Epithelial cell of proximal tubule (primary cell): Measurements from ENCODE around the gene TXNDC17. TPM values are rescaled to one million over a fixed set of nuclear protein-coding genes. Genes with fewer than 3 reads are reported as not detected.

Source experiments
- DNase-seq: peaks from one replicate; pipeline ENCODE4 v3.0.0-alpha.2; 2011; ENCODE audit warnings: low read depth
- H3K4me3 ChIP-seq: 2 replicates; pipeline ENCODE4 v1.5.1; 2011; ENCODE audit warnings: low read depth, mild to moderate bottlenecking, low read length
- total RNA-seq: library from RNA; depleted of rRNA; stranded (reverse); fragments of >200 nt; gene quantifications from 2 replicates; pipeline ENCODE4 v1.2.3, GENCODE V29; 2015
- TF ChIP-seq, protein P1 (sequence below): conservative IDR thresholded peaks from 2 replicates; pipeline ENCODE4 v1.5.1; 2012; ENCODE audit warnings: low read depth, mild to moderate bottlenecking, low read length

Gene TXNDC17
- total RNA-seq, 1 donor from 2014 or later = 501 TPM

DNA sequence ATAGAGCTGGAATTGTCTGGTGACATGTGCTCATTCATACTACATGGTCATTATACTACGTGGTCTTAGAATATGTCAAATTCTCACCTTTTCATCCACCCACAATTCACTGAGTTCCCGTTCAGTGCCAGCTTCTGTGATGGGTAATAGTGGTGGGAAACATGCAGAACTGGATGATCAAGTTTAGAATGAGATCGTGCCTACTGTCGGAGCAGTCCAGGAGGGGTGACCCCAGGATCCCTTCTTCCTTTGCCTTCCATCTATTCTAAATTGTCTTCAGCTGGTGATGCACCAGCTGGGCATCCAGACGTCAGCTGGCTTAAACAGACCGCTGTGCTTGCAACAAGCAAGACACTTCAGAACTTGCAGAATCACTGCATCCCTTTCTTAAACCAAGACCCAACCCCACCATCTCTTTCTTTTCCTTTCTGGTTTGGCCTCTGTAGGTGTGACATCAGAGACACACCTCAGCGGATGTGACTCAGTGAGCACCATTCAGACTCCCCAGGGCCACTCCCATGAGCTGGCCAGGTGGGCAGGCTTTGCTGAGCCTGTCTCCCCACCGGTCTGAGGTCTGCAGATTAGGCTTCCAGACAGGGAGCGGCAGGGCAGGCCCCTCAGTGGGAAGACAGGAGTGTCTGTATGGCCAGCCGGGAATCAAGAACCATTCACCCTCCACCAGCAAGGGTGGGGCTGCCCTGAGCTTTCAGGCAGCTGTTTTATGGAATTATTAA lies 28.8 kb downstream of the TXNDC17 start:
- TF ChIP-seq, protein P1, sequence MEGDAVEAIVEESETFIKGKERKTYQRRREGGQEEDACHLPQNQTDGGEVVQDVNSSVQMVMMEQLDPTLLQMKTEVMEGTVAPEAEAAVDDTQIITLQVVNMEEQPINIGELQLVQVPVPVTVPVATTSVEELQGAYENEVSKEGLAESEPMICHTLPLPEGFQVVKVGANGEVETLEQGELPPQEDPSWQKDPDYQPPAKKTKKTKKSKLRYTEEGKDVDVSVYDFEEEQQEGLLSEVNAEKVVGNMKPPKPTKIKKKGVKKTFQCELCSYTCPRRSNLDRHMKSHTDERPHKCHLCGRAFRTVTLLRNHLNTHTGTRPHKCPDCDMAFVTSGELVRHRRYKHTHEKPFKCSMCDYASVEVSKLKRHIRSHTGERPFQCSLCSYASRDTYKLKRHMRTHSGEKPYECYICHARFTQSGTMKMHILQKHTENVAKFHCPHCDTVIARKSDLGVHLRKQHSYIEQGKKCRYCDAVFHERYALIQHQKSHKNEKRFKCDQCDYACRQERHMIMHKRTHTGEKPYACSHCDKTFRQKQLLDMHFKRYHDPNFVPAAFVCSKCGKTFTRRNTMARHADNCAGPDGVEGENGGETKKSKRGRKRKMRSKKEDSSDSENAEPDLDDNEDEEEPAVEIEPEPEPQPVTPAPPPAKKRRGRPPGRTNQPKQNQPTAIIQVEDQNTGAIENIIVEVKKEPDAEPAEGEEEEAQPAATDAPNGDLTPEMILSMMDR = no peak
- DNase-seq = no peak
- H3K4me3 ChIP-seq = no peak overlapping the region

GRCh38 chr17:6670571-6670970 lies 29.7 kb downstream of the TXNDC17 start:
- DNase-seq = no peak
- H3K4me3 ChIP-seq = no peak overlapping the region
- TF ChIP-seq, protein P1 = no peak

DNA sequence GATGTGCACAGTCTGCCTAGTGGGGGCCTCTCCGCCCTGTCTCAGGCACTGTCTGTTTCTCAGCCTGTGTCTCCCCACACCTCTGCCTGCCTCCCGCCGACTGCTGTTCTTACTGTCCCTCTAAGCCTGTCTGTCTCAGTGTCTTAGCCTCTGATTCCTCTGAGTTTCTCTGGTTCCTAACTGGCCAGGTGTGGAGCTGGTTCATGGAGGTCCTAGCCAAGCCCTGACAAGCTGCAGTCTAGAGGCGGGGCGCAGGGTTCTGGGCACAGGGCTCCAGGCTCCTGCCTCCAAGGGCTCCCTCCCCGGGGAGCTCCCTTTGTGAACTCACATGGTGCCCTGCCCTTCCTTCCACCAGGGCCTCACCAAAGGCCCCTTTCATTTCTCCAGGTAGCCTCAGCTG lies 30.1 kb downstream of the TXNDC17 start:
- TF ChIP-seq, protein P1 = no peak
- no peak for DNase-seq
- H3K4me3 ChIP-seq = no peak overlapping the region

DNA sequence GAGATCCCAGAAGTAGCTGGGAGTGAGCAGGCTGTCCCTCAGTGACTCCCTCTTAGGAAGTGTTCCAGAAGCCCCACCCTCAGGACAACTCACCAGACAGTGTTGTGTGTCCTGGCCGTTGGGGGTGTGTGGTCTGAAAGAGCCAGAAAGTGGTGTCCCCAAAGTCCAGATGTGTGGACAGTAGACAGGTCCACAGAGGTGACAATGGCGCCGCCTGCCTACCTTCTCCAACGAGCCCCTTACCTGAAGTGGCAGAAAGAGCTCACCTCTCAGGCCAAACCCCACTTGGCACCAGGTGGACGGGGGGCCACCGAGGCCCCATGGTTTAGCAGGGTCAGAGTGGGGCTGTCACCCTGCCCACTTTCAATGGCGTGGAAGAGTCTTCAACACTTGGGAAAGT lies 30.6 kb downstream of the TXNDC17 start:
- TF ChIP-seq, protein P1 = no peak
- no peak overlapping the region for H3K4me3 ChIP-seq
- DNase-seq = no peak

DNA sequence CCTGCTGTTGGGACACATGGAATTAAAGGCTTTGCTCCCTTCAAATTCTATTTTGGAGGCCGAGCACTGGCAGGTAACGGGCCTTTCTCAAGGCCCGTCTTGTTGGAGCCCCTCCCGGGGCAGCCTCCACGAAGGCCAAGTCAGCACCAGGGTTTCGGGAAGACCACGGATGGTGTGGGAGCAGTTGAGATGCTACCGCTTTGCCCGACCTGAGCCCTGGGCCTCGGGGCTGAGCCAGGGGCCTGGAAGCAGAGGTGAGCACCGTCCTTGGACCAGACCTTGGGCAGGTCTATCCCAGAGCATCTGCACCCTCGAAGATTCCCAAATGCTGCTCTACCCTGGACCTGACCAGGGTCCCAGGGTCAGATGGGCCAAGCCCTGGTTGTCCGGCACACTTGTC lies 33.7 kb downstream of the TXNDC17 start:
- TF ChIP-seq, protein P1 = no peak
- H3K4me3 ChIP-seq = no peak overlapping the region
- DNase-seq = no peak

DNA sequence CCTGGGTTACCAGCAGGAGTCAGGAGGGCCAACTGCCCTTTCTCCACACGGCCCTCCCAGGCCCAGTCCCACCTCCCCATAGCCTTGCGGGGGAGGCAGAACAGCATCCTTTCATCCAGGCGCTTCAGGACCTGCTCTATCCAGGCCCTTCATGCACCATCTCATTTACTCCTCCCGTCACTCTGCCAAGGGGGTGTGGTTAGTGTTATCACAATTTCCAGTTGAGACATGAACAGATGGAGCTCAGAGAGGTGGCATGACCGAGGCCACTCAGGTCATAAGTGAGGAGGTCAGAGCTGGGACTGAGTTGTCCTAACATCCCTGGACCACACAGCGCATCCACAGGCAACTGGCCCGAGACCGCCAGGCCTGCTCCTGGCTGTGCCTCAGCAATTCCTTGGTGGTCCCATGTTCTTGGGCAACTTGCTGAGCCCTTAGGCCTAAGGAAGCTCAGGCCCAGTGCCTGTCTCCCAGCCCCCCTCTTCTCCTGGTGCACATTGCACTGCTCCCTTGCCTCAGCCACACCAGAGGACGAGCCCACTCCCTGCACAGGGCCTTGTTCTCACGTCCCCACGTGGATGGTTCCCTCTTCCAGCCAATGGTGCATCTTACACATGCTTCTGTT lies 34.5 kb downstream of the TXNDC17 start:
- DNase-seq = no peak
- TF ChIP-seq, protein P1 = no peak
- H3K4me3 ChIP-seq = no peak overlapping the region

DNA sequence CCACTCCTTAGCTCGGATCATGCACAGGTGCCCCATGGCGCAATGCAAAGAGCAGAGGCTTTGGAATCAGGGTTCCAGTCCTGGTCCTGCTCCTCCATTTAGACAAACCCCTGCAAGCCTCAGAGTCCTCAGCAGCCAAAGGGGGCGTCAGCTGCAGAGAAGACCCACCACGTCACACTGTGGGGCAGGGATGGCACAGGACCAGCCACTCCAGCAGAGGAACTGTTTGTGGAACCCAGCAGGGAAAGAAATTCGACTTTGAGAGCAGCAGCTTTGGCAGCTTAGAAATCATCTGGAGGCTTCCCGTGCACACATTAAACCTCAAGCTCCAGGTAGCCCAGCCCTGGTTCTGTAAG lies 35.9 kb downstream of the TXNDC17 start:
- H3K4me3 ChIP-seq = no peak overlapping the region
- no peak for DNase-seq
- TF ChIP-seq, protein P1 = no peak
